SK-N-SH treated with all-trans-retinoic acid at 6 μM for 48 hours (cell line): ENCODE measurements around the gene TMEM107.

Source experiments
- ARNTL ChIP-seq: fragments of 450-650 bp; formaldehyde crosslinking; IDR thresholded peaks from 2 replicates; pipeline ENCODE4 v1.5.0; 2020; ENCODE audit warnings: low read depth, mild to moderate bottlenecking, moderate library complexity, borderline replicate concordance
- BACH2 ChIP-seq: fragments of 250-450 bp; sonication (Bioruptor Pico); IDR thresholded peaks from 2 replicates; pipeline ENCODE4 v1.9.0; 2021; ENCODE audit warnings: mild to moderate bottlenecking, borderline replicate concordance
- CSDC2 ChIP-seq: fragments of 250-450 bp; sonication (Bioruptor Pico); IDR thresholded peaks from 2 replicates; pipeline ENCODE4 v1.5.0; 2020; ENCODE audit warnings: mild to moderate bottlenecking, moderate library complexity
- ESRRG ChIP-seq: fragments of 250-450 bp; sonication (Bioruptor Pico); IDR thresholded peaks from 2 replicates; pipeline ENCODE4 v1.6.1; 2021; ENCODE audit warnings: mild to moderate bottlenecking
- GLIS3 ChIP-seq: fragments of 250-450 bp; sonication (Bioruptor Pico); IDR thresholded peaks from 2 replicates; pipeline ENCODE4 v1.5.0; 2020; ENCODE audit warnings: mild to moderate bottlenecking, moderate library complexity
- ISL1 ChIP-seq: fragments of 250-450 bp; sonication (Bioruptor Pico); IDR thresholded peaks from 2 replicates; pipeline ENCODE4 v2.1.2; 2022; ENCODE audit warnings: mild to moderate bottlenecking, moderate library complexity
- OSR1 ChIP-seq: fragments of 250-450 bp; sonication (Bioruptor Pico); IDR thresholded peaks from 2 replicates; pipeline ENCODE4 v1.8.0; 2022; ENCODE audit warnings: moderate library complexity, mild to moderate bottlenecking, inconsistent platforms
- RARB ChIP-seq: fragments of 250-450 bp; sonication (Bioruptor Pico); IDR thresholded peaks from 2 replicates; pipeline ENCODE4 v1.8.0; 2021; ENCODE audit warnings: mild to moderate bottlenecking, moderate library complexity
- ZFP30 ChIP-seq: fragments of 450-650 bp; formaldehyde crosslinking; IDR thresholded peaks from 2 replicates; pipeline ENCODE4 v1.5.0; 2022; ENCODE audit warnings: mild to moderate bottlenecking, moderate library complexity
- ZNF565 ChIP-seq: fragments of 450-650 bp; formaldehyde crosslinking; conservative IDR thresholded peaks from 2 replicates; pipeline ENCODE4 v1.5.0; 2020; ENCODE audit warnings: low read depth, mild to moderate bottlenecking, moderate library complexity
- ZNF70 ChIP-seq: fragments of 450-650 bp; formaldehyde crosslinking; IDR thresholded peaks from 2 replicates; pipeline ENCODE4 v1.5.0; 2020; ENCODE audit warnings: mild to moderate bottlenecking, moderate library complexity
- TF ChIP-seq, protein P1 (sequence below): fragments of 250-450 bp; sonication (Bioruptor Pico); IDR thresholded peaks from 2 replicates; pipeline ENCODE4 v1.5.1; 2021; ENCODE audit warnings: mild to moderate bottlenecking, moderate library complexity
- TF ChIP-seq, protein P2 (sequence below): fragments of 250-450 bp; sonication (Bioruptor Pico); IDR thresholded peaks from 2 replicates; pipeline ENCODE4 v1.8.0; 2020; ENCODE audit warnings: mild to moderate bottlenecking, moderate library complexity, borderline replicate concordance

DNA sequence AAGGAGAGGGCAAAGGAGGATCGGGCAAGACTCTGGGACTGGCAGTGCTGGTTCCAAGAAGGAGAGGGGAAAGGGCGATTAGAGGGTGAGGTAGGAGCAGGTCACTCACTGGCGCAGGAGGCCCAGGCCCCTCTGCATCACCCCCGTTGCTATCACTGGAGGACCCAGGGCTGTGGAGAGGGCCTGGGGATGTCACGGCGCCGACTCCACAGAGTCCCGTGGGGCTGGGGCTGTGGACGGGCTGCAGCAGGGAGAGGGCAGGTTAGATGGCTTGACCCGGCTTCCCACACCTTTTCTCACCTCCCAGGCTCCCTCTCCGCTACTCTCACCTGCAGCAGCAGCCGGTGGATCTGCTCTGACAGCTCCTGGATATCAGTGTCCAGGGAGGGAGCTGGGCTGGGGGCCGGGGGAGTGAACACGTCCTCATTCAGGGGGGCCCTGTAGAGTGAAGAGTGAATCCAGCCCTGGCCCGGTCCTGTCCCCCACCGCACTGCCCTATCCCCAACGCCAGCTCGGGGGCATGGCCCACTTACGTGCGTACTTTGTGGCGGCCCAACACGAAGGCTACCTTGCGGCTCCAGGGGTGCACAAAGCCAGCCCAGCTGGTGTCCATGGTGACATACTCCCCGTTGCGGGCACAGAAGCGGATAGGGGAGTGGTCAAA, 28.9 kb downstream of the TMEM107 start:
- no peak for TF ChIP-seq CSDC2
- no peak for TF ChIP-seq ARNTL (CRISPR knock-in tag)
- TF ChIP-seq RARB (CRISPR knock-in tag) = no peak
- TF ChIP-seq ZNF565 (CRISPR knock-in tag) = no peak
- TF ChIP-seq, protein P1, sequence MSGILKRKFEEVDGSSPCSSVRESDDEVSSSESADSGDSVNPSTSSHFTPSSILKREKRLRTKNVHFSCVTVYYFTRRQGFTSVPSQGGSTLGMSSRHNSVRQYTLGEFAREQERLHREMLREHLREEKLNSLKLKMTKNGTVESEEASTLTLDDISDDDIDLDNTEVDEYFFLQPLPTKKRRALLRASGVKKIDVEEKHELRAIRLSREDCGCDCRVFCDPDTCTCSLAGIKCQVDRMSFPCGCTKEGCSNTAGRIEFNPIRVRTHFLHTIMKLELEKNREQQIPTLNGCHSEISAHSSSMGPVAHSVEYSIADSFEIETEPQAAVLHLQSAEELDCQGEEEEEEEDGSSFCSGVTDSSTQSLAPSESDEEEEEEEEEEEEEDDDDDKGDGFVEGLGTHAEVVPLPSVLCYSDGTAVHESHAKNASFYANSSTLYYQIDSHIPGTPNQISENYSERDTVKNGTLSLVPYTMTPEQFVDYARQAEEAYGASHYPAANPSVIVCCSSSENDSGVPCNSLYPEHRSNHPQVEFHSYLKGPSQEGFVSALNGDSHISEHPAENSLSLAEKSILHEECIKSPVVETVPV (CRISPR knock-in tag) = no peak
- no peak for TF ChIP-seq ZNF70 (CRISPR knock-in tag)
- TF ChIP-seq ISL1 (CRISPR knock-in tag) = no peak
- TF ChIP-seq, protein P2, sequence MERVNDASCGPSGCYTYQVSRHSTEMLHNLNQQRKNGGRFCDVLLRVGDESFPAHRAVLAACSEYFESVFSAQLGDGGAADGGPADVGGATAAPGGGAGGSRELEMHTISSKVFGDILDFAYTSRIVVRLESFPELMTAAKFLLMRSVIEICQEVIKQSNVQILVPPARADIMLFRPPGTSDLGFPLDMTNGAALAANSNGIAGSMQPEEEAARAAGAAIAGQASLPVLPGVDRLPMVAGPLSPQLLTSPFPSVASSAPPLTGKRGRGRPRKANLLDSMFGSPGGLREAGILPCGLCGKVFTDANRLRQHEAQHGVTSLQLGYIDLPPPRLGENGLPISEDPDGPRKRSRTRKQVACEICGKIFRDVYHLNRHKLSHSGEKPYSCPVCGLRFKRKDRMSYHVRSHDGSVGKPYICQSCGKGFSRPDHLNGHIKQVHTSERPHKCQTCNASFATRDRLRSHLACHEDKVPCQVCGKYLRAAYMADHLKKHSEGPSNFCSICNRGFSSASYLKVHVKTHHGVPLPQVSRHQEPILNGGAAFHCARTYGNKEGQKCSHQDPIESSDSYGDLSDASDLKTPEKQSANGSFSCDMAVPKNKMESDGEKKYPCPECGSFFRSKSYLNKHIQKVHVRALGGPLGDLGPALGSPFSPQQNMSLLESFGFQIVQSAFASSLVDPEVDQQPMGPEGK = no peak
- no peak for TF ChIP-seq GLIS3 (CRISPR knock-in tag)
- no peak for TF ChIP-seq OSR1 (CRISPR knock-in tag)
- TF ChIP-seq ESRRG (CRISPR knock-in tag) = no peak
- TF ChIP-seq BACH2 (CRISPR knock-in tag) = no peak
- no peak for TF ChIP-seq ZFP30
